GM18951 (cell line): ENCODE measurements around the gene FRY.

Experiments
- POLR2A ChIP-seq: IDR thresholded peaks from 4 replicates; pipeline ENCODE4 v1.6.1; 2011; ENCODE audit warnings: mild to moderate bottlenecking; ENCODE audit not compliant: insufficient read length, insufficient read depth; ENCODE audit errors: extremely low read depth
- in situ Hi-C: fragments of 300-500 bp; cut with MboI; formaldehyde crosslinking; loops from one replicate; pipeline ENCODE4 v1.12.0; 2022; ENCODE audit warnings: low sequenced_read_pairs, mixed read lengths, inconsistent platforms; ENCODE audit not compliant: unreplicated experiment

FRY gene

GRCh38 chr13:32232263-32232662 lies 200.7 kb downstream of the FRY start:
- TF ChIP-seq POLR2A, result no peak
- in situ Hi-C loops, result no loop called here

DNA sequence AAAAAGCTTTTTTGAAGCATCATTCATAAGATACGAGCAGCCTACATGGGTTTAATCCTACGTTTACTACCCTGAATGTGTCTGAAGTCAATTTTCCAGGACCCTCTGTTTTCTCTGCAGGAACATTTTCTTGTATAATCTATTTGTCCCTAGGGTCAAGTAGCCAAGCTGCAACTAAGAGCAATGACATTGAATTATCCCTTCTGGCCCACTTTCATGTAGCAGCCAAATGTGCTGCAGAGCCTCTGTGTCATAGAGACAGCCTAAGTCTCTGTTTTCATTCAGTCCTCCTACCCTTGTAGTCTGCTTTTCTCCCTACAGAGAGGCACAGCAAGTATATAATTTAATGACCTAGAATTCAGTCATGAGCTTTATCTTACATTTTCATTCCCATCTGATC lies 201.5 kb downstream of the FRY start:
- in situ Hi-C loops, result no loop called here
- TF ChIP-seq POLR2A, result no peak

DNA sequence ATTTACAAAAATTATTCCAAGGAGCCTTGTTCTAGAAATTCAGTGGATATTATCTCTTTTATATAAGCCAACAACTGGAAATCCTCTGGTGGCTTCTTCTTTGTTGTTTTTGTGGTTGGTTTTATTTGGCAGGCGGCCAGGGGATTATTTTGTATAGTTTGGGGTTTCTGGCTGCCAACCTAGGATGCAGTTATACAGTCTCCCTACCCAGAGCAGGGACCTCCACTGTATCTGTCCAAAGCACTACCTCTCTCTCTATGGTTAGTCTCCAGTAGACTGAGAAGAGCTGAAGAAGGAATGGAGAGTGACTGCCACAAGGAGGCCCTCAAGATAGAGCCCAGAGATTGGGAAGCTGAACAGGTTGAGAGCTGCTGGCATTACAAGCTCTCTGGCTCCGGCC lies 203.3 kb downstream of the FRY start:
- TF ChIP-seq POLR2A, result no peak
- in situ Hi-C loops, result no loop called here

DNA sequence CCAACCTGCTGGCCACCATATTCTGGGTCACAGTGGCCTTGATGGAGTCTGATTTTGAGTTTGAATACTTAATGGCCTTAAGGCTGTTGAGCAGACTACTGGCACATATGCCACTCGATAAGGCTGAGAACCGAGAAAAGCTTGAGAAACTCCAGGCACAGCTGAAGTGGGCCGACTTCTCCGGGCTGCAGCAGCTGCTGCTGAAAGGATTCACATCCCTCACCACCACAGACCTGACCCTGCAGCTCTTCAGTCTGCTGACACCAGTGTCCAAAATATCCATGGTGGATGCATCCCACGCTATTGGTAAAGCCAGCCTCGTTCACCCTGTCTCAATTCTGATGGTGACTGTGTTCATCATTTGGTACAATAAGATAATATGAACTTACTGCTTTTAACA lies 206.1 kb downstream of the FRY start:
- in situ Hi-C loops, result no loop called here
- TF ChIP-seq POLR2A, result no peak

- TF ChIP-seq POLR2A, result no peak
- in situ Hi-C loops, result no loop called here
These were observed 212.1 kb downstream of the FRY start for GRCh38 chr13:32243695-32244094.

- TF ChIP-seq POLR2A, result no peak
- in situ Hi-C loops, result no loop called here
These were observed 214.0 kb downstream of the FRY start for GRCh38 chr13:32245555-32245954.

DNA sequence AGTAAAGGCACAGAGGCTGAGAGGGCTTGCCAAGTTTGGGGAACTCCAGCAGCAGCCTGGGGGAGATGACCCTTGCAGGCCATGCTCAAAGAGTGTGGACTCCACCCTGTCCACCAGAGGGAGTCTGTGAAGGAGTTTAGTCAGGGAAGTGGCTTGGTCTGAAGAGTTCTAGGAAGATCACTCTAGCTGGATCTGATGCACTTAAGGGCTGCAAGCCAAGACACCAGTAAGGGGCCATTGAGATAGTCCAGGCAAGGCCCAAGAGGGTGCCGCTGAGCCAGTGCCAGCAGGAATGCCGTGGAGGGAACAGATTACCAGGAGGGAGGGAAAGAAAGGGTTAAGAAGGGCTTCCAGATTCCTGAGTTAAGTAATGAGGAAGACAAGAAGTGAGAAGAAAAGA lies 214.9 kb downstream of the FRY start:
- in situ Hi-C loops, result no loop called here
- no peak for TF ChIP-seq POLR2A

DNA sequence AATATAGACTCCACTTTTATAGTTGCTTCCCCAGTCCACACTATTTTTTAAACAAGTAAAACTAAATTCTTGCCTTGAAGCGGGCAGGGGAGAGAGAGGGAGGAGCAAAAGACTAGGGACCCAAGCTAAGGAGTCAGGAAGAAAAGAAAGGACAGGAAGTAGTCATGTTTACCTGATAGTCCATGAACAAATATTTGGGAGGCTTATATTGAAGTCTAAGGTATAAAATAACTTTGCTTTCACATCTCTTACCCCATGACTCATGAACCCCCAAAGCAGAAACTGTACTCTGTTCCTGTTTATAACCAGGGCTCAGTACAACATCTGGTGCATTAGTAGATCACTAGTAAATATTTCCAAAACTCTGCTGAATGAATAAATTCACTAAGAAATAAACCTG lies 216.3 kb downstream of the FRY start:
- no peak for TF ChIP-seq POLR2A
- in situ Hi-C loops, result no loop called here

DNA sequence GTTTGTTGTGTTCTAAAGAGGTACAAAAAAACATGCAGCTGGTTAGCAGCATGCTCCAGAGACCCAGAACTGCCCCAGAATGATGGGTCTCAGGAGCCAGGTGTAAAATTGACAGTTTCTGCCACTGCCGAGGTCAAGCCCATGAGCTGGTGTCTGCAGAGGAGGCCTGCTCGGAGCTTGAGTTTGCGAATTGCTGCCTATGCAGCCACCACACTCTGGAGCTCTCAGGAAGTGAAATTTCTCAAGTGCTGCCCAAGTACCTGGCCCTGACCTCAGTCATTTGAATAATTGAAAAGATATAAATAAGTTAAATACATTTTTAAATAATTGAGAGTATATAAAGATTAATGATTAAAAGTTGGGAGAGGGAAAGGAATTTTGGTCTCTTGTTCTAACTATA lies 217.2 kb downstream of the FRY start:
- TF ChIP-seq POLR2A, result no peak
- in situ Hi-C loops, result no loop called here

DNA sequence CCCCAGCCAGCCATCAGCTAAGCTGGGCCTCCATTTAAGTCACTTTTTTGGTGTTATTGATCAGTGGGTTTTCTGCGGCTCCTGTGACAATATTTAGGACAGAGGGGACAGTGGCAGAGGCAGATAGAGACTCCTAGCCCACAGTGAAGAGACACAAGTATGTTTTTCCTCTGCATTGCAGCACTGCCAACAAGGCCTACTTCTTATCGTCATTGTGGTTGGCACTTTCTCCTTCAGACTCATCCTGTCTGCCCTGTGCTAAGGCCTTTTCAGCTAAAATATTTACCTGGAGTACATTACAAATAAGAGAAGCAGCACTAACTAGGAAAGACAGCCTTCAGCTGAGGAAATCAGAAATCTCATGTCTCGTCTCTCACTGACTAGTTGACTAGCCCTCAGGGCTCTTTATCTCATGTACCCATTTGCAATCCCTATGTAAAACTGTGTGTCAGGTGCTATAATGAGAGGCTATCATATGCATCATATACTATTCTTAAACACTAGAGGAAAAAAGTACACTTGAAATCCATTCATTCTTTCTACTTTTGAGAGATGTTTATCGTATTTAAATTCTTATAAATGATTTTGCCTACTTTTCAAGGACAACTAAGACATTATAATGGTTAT lies 221.4 kb downstream of the FRY start:
- no peak for TF ChIP-seq POLR2A
- in situ Hi-C loops, result no loop called here

GRCh38 chr13:32253911-32254399 lies 222.4 kb downstream of the FRY start:
- TF ChIP-seq POLR2A, result no peak
- in situ Hi-C loops, result no loop called here

DNA sequence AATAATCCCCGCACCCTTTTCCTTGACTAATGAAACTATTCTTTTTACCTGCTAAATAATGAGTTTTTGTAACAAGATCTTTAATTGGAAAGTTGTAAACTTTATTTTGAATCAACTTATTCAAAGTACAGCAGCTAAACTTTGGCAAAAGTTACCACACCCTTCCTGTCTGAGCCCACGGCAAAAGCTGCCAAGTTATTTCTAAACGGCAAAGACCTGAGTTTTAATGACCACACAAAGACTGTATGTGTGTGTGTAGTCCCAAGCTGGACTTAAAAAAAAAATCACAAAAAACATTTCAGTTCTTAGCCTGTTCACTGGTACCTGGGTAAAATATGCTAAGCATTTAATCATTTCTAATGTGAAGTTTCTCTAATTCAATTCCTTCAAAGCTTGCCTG lies 222.8 kb downstream of the FRY start:
- no peak for TF ChIP-seq POLR2A
- in situ Hi-C loops, result no loop called here

GRCh38 chr13:32254916-32255723 lies 223.5 kb downstream of the FRY start:
- no peak for TF ChIP-seq POLR2A
- in situ Hi-C loops, result no loop called here

DNA sequence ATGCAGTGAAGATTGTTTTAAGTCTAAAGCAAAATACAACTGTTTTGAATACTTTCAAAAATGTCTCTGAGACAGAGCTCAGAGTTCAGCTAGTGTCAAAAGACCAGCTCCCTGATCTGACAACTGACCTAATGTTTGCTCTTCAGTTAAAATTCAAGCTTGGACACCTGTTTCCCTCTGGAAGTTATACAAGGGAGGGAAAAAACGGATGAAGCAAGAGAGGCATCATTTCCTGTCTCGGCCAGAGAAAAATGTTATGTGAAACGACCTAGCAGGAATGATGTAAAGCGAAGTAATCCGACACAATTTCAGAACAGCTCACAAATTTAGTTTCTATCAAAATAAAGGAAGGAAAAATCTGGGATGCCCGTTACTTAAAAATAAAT lies 224.1 kb downstream of the FRY start:
- in situ Hi-C loops, result no loop called here
- TF ChIP-seq POLR2A, result no peak
